AG08395 (cell line): ENCODE measurements around the gene UBD.

ENCODE experiments used
- DNase-seq: peaks from one replicate; pipeline ENCODE4 v3.0.0; 2012; ENCODE audit warnings: mixed read lengths, low spot score

The UBD gene

DNA sequence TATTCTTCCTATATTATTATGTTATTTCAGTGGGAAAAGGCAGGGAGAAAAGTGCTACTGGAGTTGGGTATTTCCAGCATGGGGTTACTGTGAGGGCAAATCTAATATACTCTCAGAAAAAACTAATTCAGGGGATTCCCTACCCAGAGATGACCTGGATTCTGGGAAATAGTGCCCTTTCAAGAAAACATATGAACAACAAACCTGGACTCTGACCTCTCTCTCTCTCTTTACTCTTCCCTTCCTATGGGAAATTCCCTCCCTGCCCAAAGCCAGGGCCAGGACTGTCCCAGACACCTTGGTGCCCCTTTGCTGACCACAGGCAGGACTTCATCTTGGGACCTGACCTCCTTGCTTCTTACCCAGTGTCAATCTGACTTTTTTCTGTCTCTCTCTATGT lies 1.6 kb upstream of the UBD start:
- DNase-seq, result no peak

DNA sequence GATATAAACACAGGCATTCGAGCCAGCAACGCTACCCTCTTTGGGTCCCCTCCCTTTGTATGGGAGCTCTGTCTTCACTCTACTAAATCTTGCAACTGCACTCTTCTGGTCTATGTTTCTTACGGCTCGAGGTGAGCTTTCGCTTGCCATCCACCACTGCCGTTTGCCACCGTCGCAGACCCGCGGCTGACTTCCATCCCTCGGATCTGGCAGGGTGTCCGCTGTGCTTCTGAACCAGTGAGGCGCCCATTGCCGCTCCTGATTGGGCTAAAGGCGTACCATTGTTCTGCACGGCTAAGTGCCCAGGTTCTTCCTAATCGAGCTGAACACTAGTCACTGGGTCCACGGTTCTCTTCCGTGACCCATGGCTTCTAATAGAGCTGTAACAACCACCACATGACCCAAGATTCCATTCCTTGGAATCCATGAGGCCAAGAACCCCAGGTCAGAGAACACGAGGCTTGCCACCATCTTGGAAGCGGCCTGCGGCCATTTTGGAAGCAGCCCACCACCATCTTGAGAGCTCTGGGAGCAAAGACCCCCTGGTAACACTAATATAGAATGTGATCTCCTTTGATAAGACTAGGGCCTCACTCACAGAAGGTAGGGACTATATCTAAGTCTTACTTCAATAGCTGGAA lies 973 bp downstream of the UBD start:
- DNase-seq, result no peak

DNA sequence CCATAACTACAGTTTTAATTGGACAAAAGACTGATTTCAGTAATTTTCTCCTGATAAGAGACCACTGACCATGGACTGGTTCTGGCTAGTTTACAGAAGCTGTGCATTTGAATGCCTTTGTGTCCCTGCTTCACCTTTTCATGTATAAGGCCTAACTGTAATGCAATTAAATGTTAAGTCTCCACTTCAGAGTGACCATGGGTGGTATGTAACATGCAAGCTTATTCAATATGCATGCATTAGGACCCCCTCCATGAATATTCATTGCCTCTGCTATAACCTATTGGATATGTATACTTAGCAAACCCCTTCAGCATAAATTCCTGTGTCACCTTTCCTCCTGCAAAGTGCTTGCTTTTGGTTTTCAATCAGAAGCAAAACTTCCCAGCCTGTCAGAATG lies 2.2 kb downstream of the UBD start:
- no peak for DNase-seq

DNA sequence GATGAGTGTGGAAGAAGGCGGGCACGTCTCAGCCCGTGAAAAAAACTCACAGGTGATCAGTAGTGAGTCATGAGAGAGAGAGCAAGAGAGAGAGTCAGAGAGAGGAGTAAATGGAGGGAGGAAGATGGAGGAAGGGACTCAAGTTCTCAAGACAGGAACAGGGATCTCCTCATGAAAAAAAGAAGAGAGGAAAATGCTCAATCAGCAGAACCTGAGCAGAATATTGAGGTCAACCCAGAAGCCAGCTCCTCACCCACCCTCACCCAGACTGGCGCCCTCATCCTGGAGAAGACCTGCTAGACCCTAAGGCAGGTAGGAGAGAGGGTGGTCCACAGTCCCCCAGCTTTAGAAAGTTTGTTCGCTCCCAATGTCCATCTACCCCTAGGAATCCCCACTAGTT lies 4.8 kb downstream of the UBD start:
- no peak for DNase-seq

DNA sequence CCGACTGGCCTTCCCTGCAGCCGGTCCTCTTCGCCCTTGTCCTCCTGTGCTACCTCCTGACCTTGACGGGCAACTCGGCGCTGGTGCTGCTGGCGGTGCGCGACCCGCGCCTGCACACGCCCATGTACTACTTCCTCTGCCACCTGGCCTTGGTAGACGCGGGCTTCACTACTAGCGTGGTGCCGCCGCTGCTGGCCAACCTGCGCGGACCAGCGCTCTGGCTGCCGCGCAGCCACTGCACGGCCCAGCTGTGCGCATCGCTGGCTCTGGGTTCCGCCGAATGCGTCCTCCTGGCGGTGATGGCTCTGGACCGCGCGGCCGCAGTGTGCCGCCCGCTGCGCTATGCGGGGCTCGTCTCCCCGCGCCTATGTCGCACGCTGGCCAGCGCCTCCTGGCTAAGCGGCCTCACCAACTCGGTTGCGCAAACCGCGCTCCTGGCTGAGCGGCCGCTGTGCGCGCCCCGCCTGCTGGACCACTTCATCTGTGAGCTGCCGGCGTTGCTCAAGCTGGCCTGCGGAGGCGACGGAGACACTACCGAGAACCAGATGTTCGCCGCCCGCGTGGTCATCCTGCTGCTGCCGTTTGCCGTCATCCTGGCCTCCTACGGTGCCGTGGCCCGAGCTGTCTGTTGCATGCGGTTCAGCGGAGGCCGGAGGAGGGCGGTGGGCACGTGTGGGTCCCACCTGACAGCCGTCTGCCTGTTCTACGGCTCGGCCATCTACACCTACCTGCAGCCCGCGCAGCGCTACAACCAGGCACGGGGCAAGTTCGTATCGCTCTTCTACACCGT lies 6.1 kb downstream of the UBD start:
- DNase-seq, result peak; percentile 64

DNA sequence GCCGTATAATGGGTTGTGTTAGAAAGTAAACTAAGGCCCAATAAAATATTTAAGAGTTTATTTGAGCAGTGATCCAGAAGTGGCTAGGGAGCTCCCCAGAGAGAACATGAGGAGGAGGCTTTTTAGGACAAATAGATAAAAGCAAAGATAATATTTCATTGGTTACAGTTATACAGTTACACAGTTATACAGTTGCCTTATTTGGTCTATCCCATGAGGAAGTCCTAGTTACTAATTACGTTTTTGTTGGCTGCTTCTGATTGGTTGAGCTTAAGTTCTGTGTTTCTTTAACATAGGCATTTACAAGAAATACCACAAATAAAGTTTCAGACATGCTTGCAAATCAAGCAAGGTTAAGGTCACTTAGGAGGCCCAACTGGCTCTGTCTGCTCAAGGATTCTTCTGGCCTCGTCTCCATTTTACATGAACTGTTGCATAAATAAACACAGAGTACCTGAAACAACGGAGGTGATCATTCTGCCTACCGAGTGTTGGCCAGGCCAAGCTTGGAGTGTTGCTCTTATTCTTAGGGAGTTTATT lies 7.0 kb downstream of the UBD start:
- DNase-seq, result peak; percentile 63

DNA sequence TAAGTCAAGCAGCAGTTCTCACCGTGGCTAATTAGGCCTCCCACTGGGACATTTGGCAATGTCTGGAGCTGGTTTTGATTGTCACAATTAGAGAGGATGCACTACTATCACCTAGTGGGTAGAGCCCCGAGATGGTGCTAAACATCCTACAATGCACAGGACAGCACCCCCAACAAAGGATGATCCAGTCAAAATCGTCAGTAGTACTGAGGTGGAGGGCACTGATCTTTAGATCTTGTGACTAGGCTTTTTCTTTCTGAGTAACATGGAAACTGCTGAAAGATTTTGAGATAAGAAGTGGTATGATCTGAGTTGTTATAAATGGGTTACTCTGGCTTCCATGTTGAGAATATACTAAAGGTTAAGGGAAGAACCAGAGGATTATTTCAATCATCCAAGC lies 12.0 kb downstream of the UBD start:
- DNase-seq, result no peak

DNA sequence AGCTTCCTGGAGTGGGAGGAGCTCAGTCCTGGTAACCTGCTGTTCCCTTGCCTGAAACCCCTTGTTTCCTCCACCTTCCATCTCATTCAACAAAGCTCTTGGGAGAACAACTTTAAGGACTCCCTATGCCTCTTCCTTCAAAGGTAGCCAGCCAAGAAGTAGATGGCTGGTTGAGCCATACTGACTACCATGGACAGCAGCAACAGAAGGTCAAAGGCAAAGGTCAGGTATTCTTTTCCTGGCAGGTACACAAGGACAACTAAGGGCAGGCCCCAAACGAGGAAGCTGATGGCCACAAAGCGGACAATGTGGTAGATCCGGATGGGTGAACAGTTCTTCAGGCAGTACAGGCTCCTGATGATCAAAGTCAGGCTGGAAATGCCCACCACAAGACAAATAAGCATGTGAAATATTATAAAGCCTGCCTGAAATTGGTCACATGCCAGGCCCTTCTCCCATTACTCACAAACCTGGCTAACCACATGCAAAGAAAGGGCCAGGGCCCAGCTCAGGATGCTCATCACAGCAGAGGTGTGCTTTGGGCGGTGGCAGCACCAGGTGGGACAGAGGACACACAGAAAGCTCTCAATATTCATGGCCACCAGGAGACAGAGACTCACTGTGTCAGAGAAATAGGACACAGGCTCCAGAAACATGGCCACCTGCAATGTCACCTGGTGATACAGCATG lies 21.7 kb downstream of the UBD start:
- DNase-seq, result no peak

DNA sequence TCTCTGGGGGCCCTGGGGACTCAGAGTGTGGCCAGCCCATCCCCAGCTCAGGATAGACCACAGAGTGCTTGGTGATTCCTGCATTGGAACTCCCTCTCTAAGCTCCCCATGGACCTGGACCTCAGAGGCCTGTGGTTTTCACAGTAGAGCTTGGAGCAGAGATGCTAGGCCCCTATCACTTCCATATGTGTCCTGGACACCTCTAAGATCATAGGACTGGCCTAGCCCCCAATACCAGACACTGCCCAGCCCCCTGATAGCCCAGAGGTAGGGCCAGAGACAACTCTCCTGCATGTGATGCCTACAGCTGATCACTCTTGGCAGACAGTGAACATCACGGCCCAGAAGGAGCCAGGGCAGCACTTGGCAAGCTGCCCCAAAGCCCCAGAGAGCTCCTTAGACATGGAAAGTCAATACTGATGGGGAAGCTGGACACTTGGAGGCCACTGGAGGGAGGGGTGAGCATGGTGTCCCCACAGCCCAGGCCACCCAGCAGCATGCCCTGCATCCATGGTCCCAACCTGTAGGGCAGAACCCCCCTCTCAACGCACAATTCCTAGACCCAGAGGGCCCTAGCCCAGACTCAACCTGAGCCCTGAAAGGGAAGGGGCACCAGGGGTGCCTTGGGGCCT lies 27.1 kb downstream of the UBD start:
- no peak for DNase-seq

DNA sequence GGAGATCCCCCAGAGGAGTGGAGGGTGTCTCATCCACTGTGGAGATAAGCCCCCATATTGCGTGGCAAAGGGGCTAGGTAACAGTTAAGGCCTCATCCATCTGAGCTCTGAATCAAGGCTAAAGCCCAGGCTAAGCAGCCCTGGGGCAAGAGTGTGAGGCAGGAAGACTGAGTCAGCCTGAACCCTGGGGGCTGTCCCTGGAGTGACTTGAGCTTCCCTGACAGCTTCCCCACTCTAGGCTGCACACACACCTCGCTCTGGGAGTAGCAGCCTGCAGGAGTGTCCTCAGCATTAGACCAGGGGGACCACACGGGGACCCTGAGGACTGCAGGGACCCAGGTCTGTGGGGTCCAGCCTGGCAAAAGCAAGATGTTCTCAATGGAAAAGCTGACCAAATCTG lies 27.9 kb downstream of the UBD start:
- DNase-seq, result no peak

DNA sequence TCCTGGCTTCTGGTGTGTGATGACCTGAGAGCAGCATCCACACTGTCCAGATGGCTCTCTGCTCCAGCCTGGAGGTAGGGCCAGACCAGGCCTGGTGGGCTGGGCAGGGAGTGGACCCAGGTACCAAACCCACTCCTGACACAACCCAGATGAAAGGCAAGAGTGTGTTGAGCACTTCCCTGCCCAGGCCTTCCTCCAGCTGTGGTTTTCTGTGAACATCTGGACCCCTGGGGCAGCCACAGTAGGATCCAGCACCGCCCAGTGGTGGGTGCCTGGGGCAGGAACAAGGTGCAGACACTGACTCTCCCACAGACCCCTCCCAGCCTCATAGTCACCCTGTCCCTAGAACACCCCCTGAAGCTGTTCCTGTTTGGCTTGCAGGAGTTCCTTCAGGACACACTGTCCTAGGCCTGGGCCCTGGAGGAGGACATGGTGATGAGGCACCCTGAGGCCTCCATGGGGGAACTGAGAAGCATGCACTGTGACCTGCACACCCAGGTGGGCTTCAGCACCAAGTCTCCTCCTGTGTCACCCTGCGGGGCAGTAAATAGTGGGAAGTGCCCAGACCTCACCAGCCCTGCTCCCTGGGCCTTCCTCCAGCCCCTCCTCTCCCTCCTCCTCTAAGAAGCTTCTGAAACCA lies 28.7 kb downstream of the UBD start:
- no peak for DNase-seq

DNA sequence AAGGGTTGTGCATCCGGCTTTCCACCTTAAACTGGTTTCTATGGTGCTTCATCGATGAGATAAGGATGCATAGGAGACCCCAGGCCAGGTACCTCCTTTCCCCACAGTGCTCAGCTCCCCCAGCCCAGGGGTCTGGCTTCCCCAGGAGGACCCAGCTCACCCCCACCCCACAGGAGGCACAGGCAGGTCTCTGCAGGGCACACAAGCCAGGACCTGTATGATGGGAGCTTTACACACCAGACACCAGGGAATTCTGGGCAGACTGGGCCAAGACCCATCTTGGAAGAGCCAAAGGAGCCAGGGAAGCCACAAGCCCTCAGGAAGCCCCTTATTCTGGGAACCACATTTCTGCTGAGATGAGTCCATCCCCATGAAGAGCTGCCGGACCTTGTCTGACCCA lies 29.6 kb downstream of the UBD start:
- DNase-seq, result no peak

DNA sequence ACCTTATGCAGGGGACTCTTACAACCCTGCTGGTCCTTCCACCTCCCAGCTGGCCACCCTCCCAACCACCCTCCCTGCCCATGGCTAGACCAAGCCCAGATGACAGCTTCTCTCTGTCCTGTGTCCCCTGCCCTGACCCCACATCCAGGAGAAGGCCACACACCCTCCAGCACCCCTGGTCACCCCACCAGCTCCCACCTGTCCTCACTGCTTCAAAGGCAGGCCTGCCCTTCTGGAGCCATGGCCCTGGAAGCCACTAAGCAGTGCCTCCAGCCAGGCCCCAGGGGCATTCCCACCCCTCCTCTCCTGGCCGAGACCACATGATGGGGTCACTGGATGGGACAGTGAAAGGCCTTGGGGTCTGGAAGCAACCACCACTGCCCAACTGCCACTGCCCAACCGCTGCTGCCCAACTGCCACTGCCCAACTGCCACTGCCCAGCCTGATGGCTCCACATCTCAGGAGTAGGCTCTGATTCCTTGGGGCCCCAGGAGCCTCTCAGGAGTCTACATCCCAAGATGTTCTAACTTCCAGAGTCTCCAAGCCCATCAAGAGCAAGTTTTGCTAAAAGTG lies 30.5 kb downstream of the UBD start:
- no peak for DNase-seq

DNA sequence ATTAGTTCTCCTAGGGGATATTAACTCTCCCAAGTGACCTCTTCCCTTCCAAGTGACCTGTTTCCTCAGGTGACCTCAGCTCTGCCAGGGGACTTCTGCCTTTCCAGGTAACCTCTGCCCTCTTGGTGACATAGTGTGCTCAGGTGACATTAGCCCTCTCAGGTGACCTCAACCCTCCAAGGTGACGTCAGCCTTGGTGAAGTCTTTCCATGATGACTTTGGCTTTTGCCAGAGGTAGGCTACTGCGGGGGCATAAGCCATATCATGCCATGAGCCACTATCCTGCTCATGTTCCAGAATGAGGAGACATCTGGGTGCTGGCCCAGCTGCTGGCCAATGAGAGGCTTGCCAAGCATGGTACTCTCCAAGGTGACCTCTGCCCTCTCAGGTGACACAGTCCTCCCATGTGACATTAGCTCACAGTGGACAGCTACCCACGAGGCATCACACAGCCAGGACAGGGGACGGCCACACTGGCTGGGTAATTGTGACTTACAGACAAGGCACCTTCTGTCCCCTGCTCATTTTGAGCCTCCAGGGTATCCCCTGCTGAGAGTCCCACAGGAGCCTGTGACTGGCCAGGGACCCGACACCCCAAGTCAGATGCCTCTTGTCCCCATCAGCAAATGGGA lies 31.1 kb downstream of the UBD start:
- no peak for DNase-seq

DNA sequence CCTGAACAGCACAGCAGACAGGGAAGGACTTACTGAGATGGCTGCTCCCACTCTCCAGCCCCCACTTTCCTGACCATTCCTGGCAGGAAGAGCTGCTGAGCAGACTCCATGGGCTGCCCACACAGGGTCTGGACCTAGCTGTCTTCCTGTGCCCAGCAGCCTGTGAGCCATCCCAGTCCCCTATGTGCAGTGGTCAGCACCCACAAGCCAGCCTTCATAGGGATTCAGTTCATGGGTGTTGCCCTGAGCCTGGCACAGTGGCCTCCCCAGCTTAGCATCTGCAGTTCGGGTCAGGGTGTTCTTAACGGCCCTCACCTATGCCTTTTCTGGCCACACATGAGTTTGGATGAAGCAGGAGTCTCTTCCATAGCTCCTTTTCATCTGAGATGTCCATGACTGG lies 32.0 kb downstream of the UBD start:
- DNase-seq, result no peak

DNA sequence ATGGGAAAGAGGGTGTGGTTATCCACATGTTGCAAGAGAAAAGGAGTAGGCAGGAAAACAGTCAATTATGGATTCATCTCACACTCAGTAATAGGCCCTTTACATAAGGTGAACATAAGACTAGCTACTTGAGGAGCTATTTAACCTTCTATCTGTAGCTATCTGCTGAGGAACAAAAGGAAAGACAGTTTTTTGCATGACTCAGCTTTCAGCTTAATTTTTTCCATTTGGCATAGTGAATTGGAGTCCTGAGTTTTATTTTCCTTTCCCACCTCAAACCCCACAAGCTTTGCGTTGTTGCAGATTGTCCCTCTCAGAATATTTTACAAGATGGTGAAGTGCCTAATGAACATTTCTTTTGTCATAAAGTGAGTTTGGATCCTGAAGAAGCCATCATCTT lies 32.4 kb downstream of the UBD start:
- no peak for DNase-seq

DNA sequence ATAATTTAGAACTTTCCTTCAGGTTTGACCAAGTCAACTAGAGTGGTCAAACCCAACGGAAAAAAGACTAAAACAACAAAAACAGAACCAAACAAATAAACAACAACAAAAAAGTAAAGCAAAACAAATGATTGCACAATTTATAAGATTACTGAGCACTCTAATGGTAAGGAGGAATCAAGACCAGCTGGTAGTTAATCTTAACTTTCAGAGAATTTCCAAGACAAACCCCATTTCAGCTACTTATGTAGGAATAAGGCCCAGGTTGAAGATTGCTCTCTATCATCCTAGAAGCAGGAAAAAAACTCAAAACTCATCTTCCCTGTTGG lies 34.3 kb downstream of the UBD start:
- DNase-seq, result no peak

DNA sequence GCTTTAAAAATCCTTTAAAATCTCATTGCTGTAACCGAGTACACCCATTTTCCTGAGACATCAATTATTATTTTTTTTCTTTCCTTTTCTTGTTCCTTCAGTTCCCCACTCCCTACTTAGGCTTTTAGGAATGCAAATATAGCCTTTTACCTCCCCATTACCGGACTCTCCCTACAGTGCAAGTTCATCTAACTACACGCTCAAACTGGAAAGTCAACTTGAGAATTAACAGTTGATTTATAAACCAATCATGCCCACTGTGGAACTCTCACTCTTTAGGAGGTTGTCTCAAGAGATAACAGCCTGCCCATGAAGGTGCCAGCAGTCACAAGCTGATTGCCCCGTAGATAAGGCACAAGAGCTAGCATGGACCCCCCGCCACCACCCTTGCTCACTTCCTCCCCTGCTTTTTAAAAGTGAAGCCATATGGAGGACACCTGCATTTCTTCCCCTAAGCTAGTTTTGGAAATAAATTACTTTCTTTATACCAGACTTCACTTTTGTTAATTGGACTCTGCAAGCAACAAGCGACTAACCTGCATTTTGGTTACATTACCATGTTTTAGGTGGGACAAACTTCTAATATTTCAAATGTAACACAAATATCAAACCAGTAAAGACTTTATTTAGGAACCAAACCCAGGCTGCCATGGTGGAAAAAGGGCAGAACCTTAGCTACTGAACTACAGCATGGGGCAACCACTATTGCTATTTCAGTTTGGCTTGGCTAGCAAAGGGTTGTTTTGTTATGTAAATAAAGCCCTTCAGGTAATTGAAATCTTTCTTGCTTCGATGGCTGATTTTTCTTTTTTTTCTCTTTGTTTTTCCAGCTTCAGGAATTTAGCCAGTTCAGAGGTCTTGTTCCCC lies 34.9 kb downstream of the UBD start:
- no peak for DNase-seq

DNA sequence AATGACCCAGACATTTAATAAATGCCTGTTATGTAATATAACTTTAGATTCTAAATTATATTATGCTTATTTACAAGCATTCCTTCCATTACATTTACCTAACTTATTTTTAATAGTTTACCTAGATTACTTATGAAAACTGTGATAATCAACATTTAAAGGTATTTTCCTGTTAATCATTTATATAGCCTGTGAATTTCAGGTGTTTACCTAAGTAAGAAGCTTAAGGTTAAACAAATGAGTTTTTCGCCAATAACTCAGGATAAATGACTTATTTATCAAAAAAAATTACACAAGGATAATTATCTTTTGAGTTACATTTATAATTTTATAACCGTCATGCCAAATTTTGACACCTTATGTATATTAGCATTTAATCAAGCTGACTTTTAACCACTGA lies 35.5 kb downstream of the UBD start:
- DNase-seq, result no peak

DNA sequence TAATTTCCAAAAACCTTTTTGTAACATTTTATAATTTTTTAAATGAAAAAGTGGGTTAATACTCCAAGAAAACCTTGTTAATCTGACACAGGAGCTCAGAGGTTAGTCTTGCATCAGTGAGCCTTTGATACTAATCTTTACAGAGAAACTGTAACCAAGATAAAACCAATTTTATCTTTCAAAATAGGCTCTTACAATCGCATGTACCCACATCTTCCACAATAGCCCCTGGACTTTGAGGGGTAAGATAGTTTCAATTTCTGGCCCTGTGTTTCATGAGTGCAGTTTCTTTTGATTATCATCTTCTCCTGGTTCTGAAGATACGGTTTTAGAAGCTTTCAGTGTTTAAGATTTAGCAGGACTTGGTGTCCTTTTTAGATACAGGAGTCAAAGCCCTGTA lies 37.3 kb downstream of the UBD start:
- no peak for DNase-seq
